HG03342 (cell line): ENCODE data around the gene DOCK7.
"Not testable (repeated sequence)": the region's sequence is repeated elsewhere in the genome, so short reads cannot be mapped to it uniquely, and the experiment has no call there.

Source experiments
- ATAC-seq: cut with Tn5 transposase; IDR thresholded peaks from one replicate; pipeline ENCODE4 v1.9.1; 2021; ENCODE audit warnings: mild to moderate bottlenecking, moderate library complexity; ENCODE audit not compliant: unreplicated experiment

Gene DOCK7

DNA sequence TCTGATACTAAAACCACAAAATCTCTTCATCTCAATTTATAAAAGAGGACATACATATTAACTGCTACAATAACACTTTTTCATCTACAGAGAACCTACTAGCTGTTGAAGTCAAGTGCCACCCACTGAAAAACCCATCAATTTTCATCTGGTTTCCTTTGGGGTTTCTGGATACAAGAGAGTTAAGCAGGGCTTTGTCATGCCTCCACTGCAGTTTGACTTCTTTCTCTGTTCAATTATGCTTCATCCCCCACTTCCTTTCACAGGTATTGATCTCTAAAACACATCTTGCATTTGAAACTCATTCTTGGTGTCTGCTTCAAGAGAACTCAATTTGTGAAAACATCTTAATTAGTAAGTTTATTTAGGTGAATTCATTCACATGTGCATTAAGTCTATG, 151.3 kb downstream of the DOCK7 start:
- ATAC-seq: no peak

DNA sequence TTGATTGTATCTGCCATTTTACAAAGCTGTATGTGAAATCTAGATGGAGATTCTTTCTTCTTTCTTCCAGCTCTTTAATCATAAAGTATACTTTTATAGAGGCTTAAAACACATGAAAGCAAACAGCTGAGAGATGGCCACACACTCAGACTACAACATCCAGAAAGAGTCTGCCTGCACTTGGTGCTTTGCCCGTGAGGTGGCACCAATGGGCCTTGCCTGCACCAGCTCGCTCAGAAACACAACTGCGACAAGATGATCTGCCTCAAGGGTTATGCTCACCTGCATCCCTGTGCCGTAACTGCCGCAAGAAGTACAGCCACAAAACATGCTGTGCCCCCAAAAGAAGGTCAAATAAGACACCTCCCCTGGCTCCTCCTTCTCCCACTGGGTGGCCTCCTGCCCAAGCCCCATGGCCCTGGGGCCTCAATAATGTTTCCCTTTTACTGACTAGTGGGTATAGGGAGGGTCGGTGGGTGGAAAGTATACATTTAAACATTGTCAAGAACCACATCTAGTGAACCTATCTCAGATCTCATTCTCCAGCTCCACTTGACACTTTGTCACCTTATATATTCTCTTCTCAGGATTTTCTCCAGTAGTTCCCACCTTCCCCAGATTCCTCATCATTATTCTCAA, 157.6 kb downstream of the DOCK7 start:
- ATAC-seq: peak; percentile 56

DNA sequence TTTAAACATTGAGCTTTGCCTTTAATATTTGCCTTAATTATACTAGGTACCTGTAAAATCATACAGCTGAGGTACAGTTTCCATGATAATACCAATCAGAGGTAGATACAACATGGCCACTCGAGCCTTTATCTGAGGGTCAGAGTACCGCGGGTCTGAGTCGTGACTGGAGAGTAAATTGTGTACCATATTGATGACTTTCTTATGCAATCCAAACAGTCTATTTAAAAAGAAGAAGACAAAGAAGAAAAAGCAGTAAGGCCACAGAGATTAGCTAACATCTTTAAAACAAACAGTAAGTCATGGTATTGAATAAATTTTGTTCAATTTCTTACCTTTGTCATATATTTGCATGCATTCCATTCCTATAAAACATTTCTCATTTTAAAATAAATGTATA, 159.0 kb downstream of the DOCK7 start:
- ATAC-seq: no peak

DNA sequence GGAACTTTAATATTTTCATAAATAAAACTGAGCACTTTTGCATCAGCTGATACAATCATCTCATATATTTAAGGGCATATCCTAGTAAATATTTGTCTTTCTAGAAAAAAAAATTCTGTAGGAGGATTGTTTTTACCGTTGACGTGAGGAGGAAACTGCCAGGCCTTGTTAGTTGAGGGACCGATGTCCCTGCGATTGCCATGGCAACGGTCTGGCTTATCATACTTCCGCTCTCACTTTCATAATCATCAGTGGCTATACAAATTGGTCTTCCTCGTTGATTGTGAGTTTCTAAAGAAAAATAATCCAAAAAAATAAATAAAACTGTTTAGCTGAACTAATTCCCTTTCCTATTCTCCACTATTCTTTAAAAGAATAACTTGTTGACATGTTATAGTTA, 160.2 kb downstream of the DOCK7 start:
- no peak for ATAC-seq

DNA sequence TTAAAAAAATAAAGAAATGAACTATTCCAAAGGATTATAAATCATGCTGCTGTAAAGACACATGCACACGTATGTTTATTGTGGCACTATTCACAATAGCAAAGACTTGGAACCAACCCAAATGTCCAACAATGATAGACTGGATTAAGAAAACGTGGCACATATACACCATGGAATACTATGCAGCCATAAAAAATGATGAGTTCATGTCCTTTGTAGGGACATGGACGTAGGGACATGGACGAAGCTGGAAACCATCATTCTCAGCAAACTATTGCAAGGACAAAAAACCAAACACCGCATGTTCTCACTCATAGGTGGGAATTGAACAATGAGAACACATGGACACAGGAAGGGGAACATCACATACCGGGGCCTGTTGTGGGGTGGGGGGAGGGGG, 160.8 kb downstream of the DOCK7 start:
- not testable (repeated sequence) for ATAC-seq

- ATAC-seq: no peak
Measured at GRCh38 chr1:62523860-62524259, 164.3 kb downstream of the DOCK7 start.

DNA sequence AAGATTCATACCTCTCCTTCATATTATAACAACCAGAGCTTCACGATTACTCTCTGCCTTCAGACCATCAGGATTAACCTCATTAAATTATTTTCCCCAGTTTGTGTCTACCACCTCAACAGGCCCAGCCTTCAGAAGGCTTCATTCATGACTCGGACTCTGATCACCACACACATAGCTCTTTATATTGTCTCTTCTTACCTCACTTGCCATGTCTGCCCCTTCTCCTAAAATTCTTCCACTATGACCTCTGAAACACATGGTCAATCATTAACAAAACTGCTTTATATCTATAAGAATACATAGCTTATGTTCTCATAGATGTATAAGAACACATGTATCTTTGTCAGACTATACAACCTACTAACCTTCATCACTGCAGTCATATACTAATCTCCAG, 171.6 kb downstream of the DOCK7 start:
- ATAC-seq: no peak

DNA sequence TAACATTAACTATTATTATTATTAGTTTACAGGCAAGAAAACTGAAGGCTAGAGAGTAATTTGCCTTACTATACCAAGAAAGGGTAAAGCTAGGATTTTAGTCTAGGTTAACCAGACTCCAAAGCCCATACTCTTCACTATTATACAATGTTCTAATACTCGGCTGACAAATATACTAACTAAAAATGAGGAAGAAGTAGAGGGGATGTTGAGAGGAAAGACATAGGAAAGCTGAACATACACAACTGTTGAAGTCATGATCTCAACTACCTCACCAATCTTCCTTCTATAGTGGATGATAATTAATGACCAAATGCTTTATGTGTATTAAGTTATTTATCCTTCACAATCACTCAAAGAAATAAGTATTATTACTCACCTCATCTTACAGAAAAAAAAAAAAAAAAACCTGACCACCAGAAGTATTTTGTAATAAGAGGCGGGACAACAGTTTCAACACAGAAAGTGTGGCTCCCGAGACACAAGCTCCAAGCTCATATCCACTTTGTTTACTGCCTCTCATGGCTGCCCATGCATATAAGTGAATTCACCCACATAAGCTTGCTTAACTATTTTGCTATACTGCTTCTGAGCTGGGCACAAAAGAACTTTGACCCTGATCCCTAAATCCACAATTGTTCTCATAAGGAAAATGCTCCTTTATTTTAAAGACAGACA, 173.3 kb downstream of the DOCK7 start:
- no peak for ATAC-seq

GRCh38 chr1:62513013-62513412, 175.2 kb downstream of the DOCK7 start:
- no peak for ATAC-seq

- no peak for ATAC-seq
Measured at GRCh38 chr1:62509028-62509427, 179.2 kb downstream of the DOCK7 start.

GRCh38 chr1:62508187-62508758, 179.9 kb downstream of the DOCK7 start:
- no peak for ATAC-seq

GRCh38 chr1:62500210-62500609, 188.0 kb downstream of the DOCK7 start:
- no peak for ATAC-seq

- no peak for ATAC-seq
Measured at GRCh38 chr1:62494137-62494536, 194.0 kb downstream of the DOCK7 start.

DNA sequence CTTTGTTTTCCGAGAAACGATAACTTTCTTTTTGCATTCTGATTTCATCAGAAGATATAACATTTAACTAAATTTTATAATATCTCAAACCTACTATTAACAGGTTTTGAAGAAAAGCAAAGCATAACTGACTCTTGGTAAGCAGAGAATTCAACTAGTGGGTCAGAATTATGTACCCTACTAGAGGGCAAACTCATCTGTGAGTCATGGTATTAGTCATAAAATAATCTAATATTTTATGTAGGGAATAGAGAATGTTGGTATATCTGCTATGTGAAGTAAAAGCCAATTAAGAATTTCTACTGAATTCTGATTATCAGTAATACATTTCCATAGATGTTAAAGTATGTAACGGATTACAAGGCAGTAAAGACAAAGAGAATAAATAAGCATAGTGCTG, 194.5 kb downstream of the DOCK7 start:
- ATAC-seq: no peak

GRCh38 chr1:62492521-62492920, 195.7 kb downstream of the DOCK7 start:
- ATAC-seq: no peak

- ATAC-seq: no peak
Measured at GRCh38 chr1:62487956-62488355, 200.2 kb downstream of the DOCK7 start.

DNA sequence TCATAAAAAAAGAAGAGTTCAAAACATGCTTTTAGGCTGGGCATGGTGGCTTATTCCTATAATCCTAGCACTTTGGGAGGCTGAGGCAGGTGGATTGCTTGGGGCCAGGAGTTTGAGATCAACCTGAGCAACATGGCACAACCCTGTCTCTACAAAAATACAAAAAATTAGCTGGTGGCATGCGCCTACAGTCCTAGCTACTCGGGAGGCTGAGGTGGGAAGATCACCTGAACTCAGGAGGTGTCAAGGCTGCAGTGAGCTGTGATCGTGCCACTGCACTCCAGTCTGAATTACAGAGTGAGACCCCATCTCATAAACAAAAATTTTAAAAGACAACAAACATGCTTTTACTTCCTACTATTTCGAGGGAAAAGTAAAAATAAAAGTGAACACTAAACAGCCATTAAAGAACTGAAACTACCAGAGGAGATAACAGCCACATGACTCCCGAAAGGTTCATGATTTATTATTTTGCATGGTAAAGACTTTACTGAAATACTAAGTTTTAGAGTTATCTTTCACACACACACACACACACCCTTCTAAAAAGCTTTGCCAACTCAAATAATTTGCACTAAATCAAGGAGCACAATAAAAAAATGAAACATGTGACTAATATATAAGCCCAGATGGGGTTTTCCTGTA, 203.2 kb downstream of the DOCK7 start:
- ATAC-seq: no peak

GRCh38 chr1:62481681-62482080, 206.5 kb downstream of the DOCK7 start:
- ATAC-seq: no peak

DNA sequence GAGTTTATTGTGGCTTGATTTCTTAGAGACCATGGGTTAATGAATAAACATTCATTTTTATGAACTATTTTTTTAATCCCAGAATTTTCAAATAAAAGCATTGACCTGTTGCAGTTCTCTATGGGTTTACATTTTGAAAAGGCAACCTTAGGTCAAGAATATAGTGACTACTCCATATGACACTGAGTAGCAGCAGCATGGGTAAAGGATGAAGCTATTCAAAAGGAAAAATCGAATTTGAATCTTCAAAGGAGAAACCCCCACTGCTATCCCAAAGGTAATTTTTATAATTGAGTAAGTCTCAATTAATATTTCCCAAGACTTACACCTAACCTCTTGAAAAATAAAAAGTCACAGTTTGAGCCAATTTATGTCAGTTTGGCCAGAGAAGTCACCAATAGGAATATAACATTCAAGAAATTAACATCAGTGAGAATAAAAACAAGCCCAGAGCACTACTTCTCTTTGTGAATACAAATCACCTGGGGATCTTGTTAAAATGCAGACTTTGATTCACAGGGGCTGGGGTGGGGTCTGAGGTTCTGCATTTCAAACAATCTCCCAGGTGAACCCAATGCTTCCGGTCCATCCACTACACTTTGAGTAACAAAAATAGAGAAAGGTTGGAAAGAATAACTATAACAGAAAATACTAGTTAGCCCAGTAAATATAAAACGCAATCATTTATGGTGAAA, 211.5 kb downstream of the DOCK7 start:
- ATAC-seq: no peak

DNA sequence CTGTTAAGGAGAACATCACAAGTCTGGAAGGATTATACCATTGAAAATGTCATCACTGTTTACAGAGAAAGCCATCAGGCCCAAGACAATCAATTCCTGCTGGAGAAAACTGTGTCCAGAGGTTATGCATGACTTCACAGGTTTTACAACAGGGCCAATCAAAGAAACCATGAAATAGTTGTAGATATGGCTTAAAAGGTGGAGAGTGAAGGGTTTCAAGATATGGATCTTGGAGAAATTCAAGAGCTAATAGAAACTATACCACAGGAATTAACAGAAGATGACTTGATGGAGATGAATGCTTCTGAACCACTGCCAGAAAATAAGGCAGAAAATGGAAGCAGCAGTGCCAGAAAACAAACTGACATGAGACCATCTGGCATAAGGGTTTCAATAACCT, 221.1 kb downstream of the DOCK7 start:
- ATAC-seq: no peak

- ATAC-seq: no peak
Measured at GRCh38 chr1:62462370-62462769, 225.8 kb downstream of the DOCK7 start.
